ENCODE measurements around the gene RHBDD1.

RHBDD1 gene

DNA sequence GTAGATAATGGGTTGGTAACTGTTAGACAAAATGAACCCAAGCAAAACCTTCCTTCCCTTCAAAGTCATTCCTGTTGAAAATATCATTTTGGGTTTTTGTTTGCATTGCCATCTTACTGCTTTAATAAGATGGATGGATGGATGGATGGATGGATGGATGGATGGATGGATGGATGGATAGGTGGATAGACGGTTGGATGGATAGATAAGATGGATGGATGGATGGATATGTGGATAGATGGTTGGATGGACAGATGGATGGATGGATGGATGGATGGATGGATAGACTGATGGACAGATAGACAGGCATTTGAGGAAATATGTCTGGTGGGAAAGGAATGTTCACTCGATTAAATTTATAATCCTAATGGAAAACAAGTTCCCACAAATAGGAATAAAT lies 194.9 kb downstream of the RHBDD1 start:
- Mint-ChIP-seq H3K4me1 (peaks cover 9% of the 10 kb centered on the region), H3K27me3 (peaks cover 29% of the 10 kb centered on the region), H3K4me3 (no peak overlapping the region), H3K36me3 (ENCODE audit: insufficient read depth) (no peaks in the 10 kb centered on the region), H3K27ac (ENCODE audit: low read depth) (no peak overlapping the region), H3K9me3 (no peaks in the 10 kb centered on the region)
- DNase-seq (ENCODE audit: low spot score in 2 of 2) (no peak), ATAC-seq (replicated peaks; ENCODE audit: extremely low read depth, poor library complexity, severe bottlenecking) (no peak)

GRCh38 chr2:227031379-227031778 lies 195.5 kb downstream of the RHBDD1 start:
- DNase-seq (ENCODE audit: low spot score in 2 of 2), result no peak
- ATAC-seq (replicated peaks; ENCODE audit: extremely low read depth, poor library complexity, severe bottlenecking), result peak; percentile 43
- Mint-ChIP-seq H3K27ac (ENCODE audit: low read depth) (no peak overlapping the region), H3K27me3 (peaks cover 29% of the 10 kb centered on the region), H3K36me3 (ENCODE audit: insufficient read depth) (no peaks in the 10 kb centered on the region), H3K4me1 (peaks cover 9% of the 10 kb centered on the region), H3K9me3 (no peaks in the 10 kb centered on the region), H3K4me3 (no peak overlapping the region)

GRCh38 chr2:227033471-227034148 lies 197.8 kb downstream of the RHBDD1 start:
- H3K9me3 Mint-ChIP-seq, result no peaks in the 10 kb centered on the region

GRCh38 chr2:227035711-227036367 lies 200.0 kb downstream of the RHBDD1 start:
- ATAC-seq (replicated peaks; ENCODE audit: extremely low read depth, poor library complexity, severe bottlenecking) (no peak), DNase-seq (ENCODE audit: low spot score in 2 of 2) (no peak)
- H3K4me1 Mint-ChIP-seq, result peaks cover 9% of the 10 kb centered on the region
- no peaks in the 10 kb centered on the region for H3K36me3 Mint-ChIP-seq (ENCODE audit: insufficient read depth)
- no peaks in the 10 kb centered on the region for H3K9me3 Mint-ChIP-seq
- no peak overlapping the region for H3K27ac Mint-ChIP-seq (ENCODE audit: low read depth)
- no peak overlapping the region for H3K4me3 Mint-ChIP-seq
- peaks cover 44% of the 10 kb centered on the region for H3K27me3 Mint-ChIP-seq

More at GRCh38 chr2:227033471-227034148, 197.8 kb downstream of the RHBDD1 start:
- DNase-seq (ENCODE audit: low spot score in 2 of 2) (no peak), ATAC-seq (replicated peaks; ENCODE audit: extremely low read depth, poor library complexity, severe bottlenecking) (no peak)
- Mint-ChIP-seq H3K36me3 (ENCODE audit: insufficient read depth) (no peaks in the 10 kb centered on the region), H3K4me1 (peaks cover 9% of the 10 kb centered on the region), H3K4me3 (no peak overlapping the region), H3K27me3 (peaks cover 34% of the 10 kb centered on the region), H3K27ac (ENCODE audit: low read depth) (no peak overlapping the region)

GRCh38 chr2:227036527-227036926 lies 200.7 kb downstream of the RHBDD1 start:
- Mint-ChIP-seq H3K27ac (ENCODE audit: low read depth) (no peak overlapping the region), H3K4me1 (peaks cover 5% of the 10 kb centered on the region), H3K27me3 (peaks cover 50% of the 10 kb centered on the region), H3K36me3 (ENCODE audit: insufficient read depth) (no peaks in the 10 kb centered on the region), H3K4me3 (no peak overlapping the region), H3K9me3 (no peaks in the 10 kb centered on the region)
- DNase-seq (ENCODE audit: low spot score in 2 of 2), result no peak
- ATAC-seq (replicated peaks; ENCODE audit: extremely low read depth, poor library complexity, severe bottlenecking), result no peak

DNA sequence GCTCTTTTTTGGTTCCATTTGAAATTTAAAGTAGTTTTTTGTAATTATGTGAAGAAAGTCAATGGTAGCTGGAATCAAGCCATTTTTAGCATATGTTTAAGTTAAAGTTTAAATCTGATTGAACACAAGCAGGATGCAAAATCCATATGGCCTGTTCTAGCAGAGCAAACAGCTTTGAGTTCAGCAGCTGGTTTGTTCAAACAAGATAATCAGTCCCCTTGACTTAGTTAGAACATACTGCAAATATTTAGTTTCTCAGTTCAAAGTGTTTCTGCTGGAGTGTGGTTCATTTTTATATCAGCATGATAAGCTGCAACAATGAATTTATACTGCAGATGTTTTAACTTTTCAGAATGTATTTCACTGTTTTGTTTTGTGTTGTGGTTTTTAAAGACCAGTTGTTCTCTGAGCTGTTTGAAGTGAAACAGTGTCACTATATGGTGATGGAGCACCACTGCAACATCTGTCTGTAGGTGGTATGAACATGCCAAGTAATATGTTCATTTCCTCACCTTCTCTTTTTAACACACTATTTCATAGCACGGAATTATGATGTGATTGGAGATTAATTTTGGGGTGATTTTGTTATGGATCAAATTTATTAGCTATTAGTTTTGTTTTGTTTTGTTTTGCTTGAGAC lies 202.8 kb downstream of the RHBDD1 start:
- no peak overlapping the region for H3K27ac Mint-ChIP-seq (ENCODE audit: low read depth)
- H3K27me3 Mint-ChIP-seq, result peaks cover 59% of the 10 kb centered on the region
- no peaks in the 10 kb centered on the region for H3K4me1 Mint-ChIP-seq
- DNase-seq (ENCODE audit: low spot score in 2 of 2), result no peak
- H3K9me3 Mint-ChIP-seq, result no peaks in the 10 kb centered on the region
- no peak for ATAC-seq (replicated peaks; ENCODE audit: extremely low read depth, poor library complexity, severe bottlenecking)
- no peaks in the 10 kb centered on the region for H3K36me3 Mint-ChIP-seq (ENCODE audit: insufficient read depth)
- no peak overlapping the region for H3K4me3 Mint-ChIP-seq

GRCh38 chr2:227043981-227044380 lies 208.1 kb downstream of the RHBDD1 start:
- no peak overlapping the region for H3K27ac Mint-ChIP-seq (ENCODE audit: low read depth)
- H3K27me3 Mint-ChIP-seq, result peaks cover 26% of the 10 kb centered on the region
- no peaks in the 10 kb centered on the region for H3K9me3 Mint-ChIP-seq
- no peak overlapping the region for H3K4me3 Mint-ChIP-seq
- DNase-seq (ENCODE audit: low spot score in 2 of 2) (no peak), ATAC-seq (replicated peaks; ENCODE audit: extremely low read depth, poor library complexity, severe bottlenecking) (no peak)
- no peaks in the 10 kb centered on the region for H3K4me1 Mint-ChIP-seq
- H3K36me3 Mint-ChIP-seq (ENCODE audit: insufficient read depth), result no peaks in the 10 kb centered on the region

Data from central memory CD8-positive, alpha-beta T cell (primary cell).